GM23338 (cell line): ENCODE results near the gene CFAP157. TPM values are rescaled to one million over a fixed set of nuclear protein-coding genes. Genes with fewer than 3 reads are reported as not detected.
A peak's percentile ranks its signal among the peaks of the same experiment; 100 is the strongest.

Experiments
- ATAC-seq: fragments of 200-7000 bp; cut with Tn5 transposase; 3 replicates; pipeline ENCODE4 v1.9.1; 2020
- DNase-seq: peaks from one replicate; pipeline ENCODE4 v3.0.0-alpha.2; 2015; ENCODE audit warnings: low spot score
- H2AFZ ChIP-seq: fragments of 200-600 bp; sonication (generic); 2 replicates; pipeline ENCODE4 v1.8.0; 2016; ENCODE audit warnings: antibody characterized with exemption, mild to moderate bottlenecking, moderate library complexity
- H3F3A ChIP-seq: fragments of 200-600 bp; sonication (generic); replicated peaks from 2 replicates; pipeline ENCODE4 v1.8.0; 2017; ENCODE audit warnings: antibody characterized with exemption, mixed run types, low read depth
- H3K27ac ChIP-seq: fragments of 200-600 bp; sonication (generic); 2 replicates; pipeline ENCODE4 v1.6.1; 2016; ENCODE audit warnings: low read depth
- H3K27me3 ChIP-seq: fragments of 200-600 bp; sonication (generic); 2 replicates; pipeline ENCODE4 v1.8.0; 2016; ENCODE audit warnings: mild to moderate bottlenecking, mixed run types, moderate library complexity; ENCODE audit not compliant: insufficient read depth
- H3K36me3 ChIP-seq: fragments of 200-600 bp; sonication (generic); 2 replicates; pipeline ENCODE4 v1.8.0; 2016; ENCODE audit warnings: mild to moderate bottlenecking; ENCODE audit not compliant: insufficient read depth
- H3K4me1 ChIP-seq: fragments of 200-600 bp; sonication (generic); 2 replicates; pipeline ENCODE4 v1.8.0; 2016; ENCODE audit warnings: mild to moderate bottlenecking, moderate library complexity; ENCODE audit not compliant: insufficient read depth
- H3K4me2 ChIP-seq: fragments of 200-600 bp; sonication (generic); 2 replicates; pipeline ENCODE4 v1.7.1; 2017; ENCODE audit warnings: mixed run types
- H3K4me3 ChIP-seq: fragments of 200-600 bp; sonication (generic); 2 replicates; pipeline ENCODE4 v1.6.1; 2016; ENCODE audit warnings: mixed run types
- H3K79me2 ChIP-seq: fragments of 200-600 bp; sonication (generic); replicated peaks from 2 replicates; pipeline ENCODE4 v1.8.0; 2017; ENCODE audit warnings: mild to moderate bottlenecking; ENCODE audit not compliant: insufficient read depth
- H3K9me2 ChIP-seq: fragments of 200-600 bp; sonication (generic); 2 replicates; pipeline ENCODE4 v1.8.0; 2017; ENCODE audit not compliant: insufficient read depth
- H4K20me1 ChIP-seq: fragments of 200-600 bp; sonication (generic); replicated peaks from 2 replicates; pipeline ENCODE4 v1.8.0; 2017; ENCODE audit warnings: mild to moderate bottlenecking; ENCODE audit not compliant: insufficient read depth
- H3K27ac Mint-ChIP-seq: 2 replicates; pipeline ENCODE4 v1.8.0; 2020; ENCODE audit warnings: inconsistent platforms, mild to moderate bottlenecking, moderate library complexity, mixed read lengths
- H3K27me3 Mint-ChIP-seq: 3 replicates; pipeline ENCODE4 v1.8.0; 2022; ENCODE audit warnings: low read depth, mild to moderate bottlenecking, moderate library complexity, mixed read lengths, inconsistent platforms; ENCODE audit not compliant: insufficient read depth, poor library complexity
- H3K36me3 Mint-ChIP-seq: 3 replicates; pipeline ENCODE4 v1.8.0; 2021; ENCODE audit warnings: low read depth, mild to moderate bottlenecking, inconsistent platforms, moderate library complexity, mixed read lengths
- H3K4me1 Mint-ChIP-seq: 3 replicates; pipeline ENCODE4 v1.8.0; 2020; ENCODE audit warnings: mild to moderate bottlenecking, inconsistent platforms, mixed read lengths
- H3K4me3 Mint-ChIP-seq: 3 replicates; pipeline ENCODE4 v1.8.0; 2021; ENCODE audit warnings: moderate library complexity, mild to moderate bottlenecking, inconsistent platforms, mixed read lengths
- H3K9me3 Mint-ChIP-seq: 3 replicates; pipeline ENCODE4 v1.8.0; 2020; ENCODE audit warnings: moderate library complexity, mild to moderate bottlenecking, inconsistent platforms, mixed read lengths
- CREB1 ChIP-seq: fragments of 250-450 bp; sonication (Bioruptor Pico); IDR thresholded peaks from 2 replicates; pipeline ENCODE4 v1.5.0; 2020; ENCODE audit warnings: low read depth, mild to moderate bottlenecking, moderate library complexity
- ZNF462 ChIP-seq: fragments of 250-450 bp; sonication (Bioruptor Pico); IDR thresholded peaks from 2 replicates; pipeline ENCODE4 v1.5.0; 2020; ENCODE audit warnings: mild to moderate bottlenecking, moderate library complexity
- polyA plus RNA-seq: library from polyadenylated mRNA; unstranded; fragments of >200 nt; fragmentation: Nextera tagmentation; extraction: Ambion mirVana; gene quantifications from 2 replicates; pipeline ENCODE4 v1.2.1, GENCODE V29; 2016
- total RNA-seq: library from RNA; depleted of rRNA; stranded (reverse); fragments of >200 nt; shearing (Covaris generic); gene quantifications from 2 replicates; pipeline ENCODE4 v1.2.3, GENCODE V29; 2014
- TF ChIP-seq, protein P1 (sequence below), 2 experiments: fragments of 200-600 bp in 1 of 2; sonication (generic) in 1 of 2; conservative IDR thresholded peaks; 2 replicates each; pipeline versions ENCODE4 v1.5.1 to v1.6.1; 2016 to 2017; ENCODE audit warnings: antibody characterized with exemption in 2 of 2, low read depth in 2 of 2, mild to moderate bottlenecking in 2 of 2, moderate library complexity in 1 of 2

The CFAP157 gene
- total and polyA plus RNA-seq, 2 experiments from 2014 or later: 0.17 to 0.55 TPM

GRCh38 chr9:127742435-127743088 is 35.8 kb downstream of the CFAP157 start:
- peaks cover 5% of the 10 kb centered on the region for H3K27me3 Mint-ChIP-seq
- Histone ChIP-seq H3K79me2 (no peaks in the 10 kb centered on the region), H3K9me2 (no peaks in the 10 kb centered on the region), H3K27ac (peak overlapping the region; percentile 90), H3K4me3 (peak overlapping the region; percentile 80), H3K27me3 (no peaks in the 10 kb centered on the region), H4K20me1 (no peaks in the 10 kb centered on the region; the same call in 1 of the 2 replicates), H2AFZ (peak overlapping the region; percentile 85; the same call in 1 of the 2 replicates), H3K36me3 (no peaks in the 10 kb centered on the region), H3K4me1 (no peaks in the 10 kb centered on the region; the same call in 1 of the 2 replicates), H3K4me2 (peak overlapping the region; percentile 95), H3F3A (0 out of 2 replicates have a peak, but pooled peaks cover 6% of the 10 kb centered on the region)
- ATAC-seq: peak; percentile 84
- H3K4me1 Mint-ChIP-seq: peaks cover 6% of the 10 kb centered on the region; the same call in 2 of the 3 replicates
- no peaks in the 10 kb centered on the region for H3K9me3 Mint-ChIP-seq
- TF ChIP-seq, protein P1, sequence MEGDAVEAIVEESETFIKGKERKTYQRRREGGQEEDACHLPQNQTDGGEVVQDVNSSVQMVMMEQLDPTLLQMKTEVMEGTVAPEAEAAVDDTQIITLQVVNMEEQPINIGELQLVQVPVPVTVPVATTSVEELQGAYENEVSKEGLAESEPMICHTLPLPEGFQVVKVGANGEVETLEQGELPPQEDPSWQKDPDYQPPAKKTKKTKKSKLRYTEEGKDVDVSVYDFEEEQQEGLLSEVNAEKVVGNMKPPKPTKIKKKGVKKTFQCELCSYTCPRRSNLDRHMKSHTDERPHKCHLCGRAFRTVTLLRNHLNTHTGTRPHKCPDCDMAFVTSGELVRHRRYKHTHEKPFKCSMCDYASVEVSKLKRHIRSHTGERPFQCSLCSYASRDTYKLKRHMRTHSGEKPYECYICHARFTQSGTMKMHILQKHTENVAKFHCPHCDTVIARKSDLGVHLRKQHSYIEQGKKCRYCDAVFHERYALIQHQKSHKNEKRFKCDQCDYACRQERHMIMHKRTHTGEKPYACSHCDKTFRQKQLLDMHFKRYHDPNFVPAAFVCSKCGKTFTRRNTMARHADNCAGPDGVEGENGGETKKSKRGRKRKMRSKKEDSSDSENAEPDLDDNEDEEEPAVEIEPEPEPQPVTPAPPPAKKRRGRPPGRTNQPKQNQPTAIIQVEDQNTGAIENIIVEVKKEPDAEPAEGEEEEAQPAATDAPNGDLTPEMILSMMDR (conservative IDR thresholded peaks at IDR 0.05; ENCODE audit: low read depth in 2 of 2): peak in 1 of 2 experiments; percentile 32; a peak in 1 of 4 replicates
- no peak for TF ChIP-seq CREB1
- no peak for TF ChIP-seq ZNF462 (CRISPR knock-in tag)
- no peaks in the 10 kb centered on the region for H3K36me3 Mint-ChIP-seq
- H3K4me3 Mint-ChIP-seq: peak overlapping the region; percentile 85
- DNase-seq: peak; percentile 97
- H3K27ac Mint-ChIP-seq: peak overlapping the region; percentile 80
